NCI-H1417 treated with DMSO at 0.1 percent for 48 hours (cell line): Measurements from ENCODE around the gene HIGD2B.
"Not testable (repeated sequence)": the region's sequence is repeated elsewhere in the genome, so short reads cannot be mapped to it uniquely, and the experiment has no call there.

ENCODE experiments used
- DNase-seq: peaks from one replicate; lab custom pipeline; 2025; lab: John Stamatoyannopoulos, UW

The HIGD2B gene

GRCh38 chr15:72676838-72677237 is 9.1 kb downstream of the HIGD2B start:
- no peak for DNase-seq

- DNase-seq, result no peak
Measured at GRCh38 chr15:72671525-72671924, 14.5 kb downstream of the HIGD2B start.

- not testable (repeated sequence) for DNase-seq
Measured at GRCh38 chr15:72670656-72671352, 15.2 kb downstream of the HIGD2B start.

GRCh38 chr15:72669803-72670202 is 16.2 kb downstream of the HIGD2B start:
- not testable (repeated sequence) for DNase-seq

- not testable (repeated sequence) for DNase-seq
Measured at GRCh38 chr15:72665706-72666105, 20.3 kb downstream of the HIGD2B start.

- DNase-seq, result not testable (repeated sequence)
Measured at GRCh38 chr15:72663931-72664330, 22.1 kb downstream of the HIGD2B start.

- not testable (repeated sequence) for DNase-seq
Measured at GRCh38 chr15:72661081-72661480, 24.9 kb downstream of the HIGD2B start.

- not testable (repeated sequence) for DNase-seq
Measured at GRCh38 chr15:72656014-72656413, 30.0 kb downstream of the HIGD2B start.

- not testable (repeated sequence) for DNase-seq
Measured at GRCh38 chr15:72654397-72654796, 31.6 kb downstream of the HIGD2B start, which contains the start of gene GOLGA6B. GOLGA6B (plus strand) TSS chr15:72654697; CDS start chr15:72654738, 41 bp downstream.

- DNase-seq, result not testable (repeated sequence)
Measured at GRCh38 chr15:72648631-72649253, 37.2 kb downstream of the HIGD2B start.

- not testable (repeated sequence) for DNase-seq
Measured at GRCh38 chr15:72642271-72642670, 43.7 kb downstream of the HIGD2B start.

- not testable (repeated sequence) for DNase-seq
Measured at GRCh38 chr15:72639759-72640483, 46.1 kb downstream of the HIGD2B start.

GRCh38 chr15:72636519-72637282 is 49.3 kb downstream of the HIGD2B start:
- not testable (repeated sequence) for DNase-seq

- not testable (repeated sequence) for DNase-seq
Measured at GRCh38 chr15:72629068-72629570, 56.9 kb downstream of the HIGD2B start.

- DNase-seq, result not testable (repeated sequence)
Measured at GRCh38 chr15:72628249-72629067, 57.5 kb downstream of the HIGD2B start.

- DNase-seq, result not testable (repeated sequence)
Measured at GRCh38 chr15:72626153-72626552, 59.8 kb downstream of the HIGD2B start.
